ENCODE measurements around the gene TSHR. TPM values are rescaled to one million over a fixed set of nuclear protein-coding genes. Genes with fewer than 3 reads are reported as not detected.

TSHR gene
- total and polyA plus RNA-seq, 2 of the 13 experiments (the other 11 are each of a cell fraction or from before 2014, with no cell fraction given): not detected

DNA sequence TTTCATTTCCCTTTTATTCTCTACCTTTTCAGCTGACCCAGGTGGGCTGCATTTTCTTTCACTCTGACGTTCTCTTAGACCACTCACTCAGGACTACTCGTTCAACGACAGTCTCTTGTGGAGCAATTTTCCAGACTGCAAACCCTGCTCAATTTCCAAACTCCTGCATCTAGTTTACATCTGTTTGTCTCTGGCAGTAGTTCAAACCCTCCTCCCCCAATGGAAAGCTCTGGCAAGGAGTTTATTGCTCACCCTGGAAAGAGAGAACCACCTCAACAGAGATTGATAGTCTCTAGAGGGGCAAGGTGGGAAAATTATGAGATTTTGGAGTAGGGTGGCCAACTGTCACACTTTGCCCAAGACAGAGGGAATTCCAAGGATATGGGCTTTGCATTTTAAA, 130.2 kb downstream of the TSHR start:
- ATAC-seq (no peak), DNase-seq (ENCODE audit: low spot score) (no peak), FAIRE-seq (no peak)
- no peak overlapping the region for H3K9ac ChIP-seq (ENCODE audit: insufficient read depth, low read depth, low read length)
- WGBS (ENCODE audit: low lambda C conversion rate): 21% methylated on average over 3 of the region's 3 CpGs
- intact Hi-C loops (cut with micrococcal nuclease; ENCODE audit: unreplicated experiment) (no loop called here), in situ Hi-C loops (cut with HindIII; ENCODE audit: extremely low pct_ligation_motif_present, low pct_unique_long_range_greater_than_20kb) (no loop called here)
- TF ChIP-seq TP53 (CRISPR knock-in tag; conservative IDR thresholded peaks at IDR 0.05) (no peak), KDM4B (CRISPR knock-in tag; IDR thresholded peaks at IDR 0.05) (no peak), ZFP36L1 (CRISPR knock-in tag; IDR thresholded peaks at IDR 0.05) (no peak), SNAPC2 (CRISPR knock-in tag; IDR thresholded peaks at IDR 0.05) (no peak), ZIK1 (CRISPR knock-in tag; IDR thresholded peaks at IDR 0.05; ENCODE audit: borderline replicate concordance, low read depth) (no peak), AHR (CRISPR knock-in tag; IDR thresholded peaks at IDR 0.05) (no peak), THRA (CRISPR knock-in tag; IDR thresholded peaks at IDR 0.05; ENCODE audit: borderline replicate concordance) (no peak), PRDM10 (CRISPR knock-in tag; IDR thresholded peaks at IDR 0.05; ENCODE audit: low read depth) (no peak), ONECUT2 (CRISPR knock-in tag; IDR thresholded peaks at IDR 0.05) (no peak)
- TF ChIP-seq, protein P1, sequence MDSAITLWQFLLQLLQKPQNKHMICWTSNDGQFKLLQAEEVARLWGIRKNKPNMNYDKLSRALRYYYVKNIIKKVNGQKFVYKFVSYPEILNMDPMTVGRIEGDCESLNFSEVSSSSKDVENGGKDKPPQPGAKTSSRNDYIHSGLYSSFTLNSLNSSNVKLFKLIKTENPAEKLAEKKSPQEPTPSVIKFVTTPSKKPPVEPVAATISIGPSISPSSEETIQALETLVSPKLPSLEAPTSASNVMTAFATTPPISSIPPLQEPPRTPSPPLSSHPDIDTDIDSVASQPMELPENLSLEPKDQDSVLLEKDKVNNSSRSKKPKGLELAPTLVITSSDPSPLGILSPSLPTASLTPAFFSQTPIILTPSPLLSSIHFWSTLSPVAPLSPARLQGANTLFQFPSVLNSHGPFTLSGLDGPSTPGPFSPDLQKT (CRISPR knock-in tag; IDR thresholded peaks at IDR 0.05; ENCODE audit: borderline replicate concordance): no peak
- TF ChIP-seq, protein P2, sequence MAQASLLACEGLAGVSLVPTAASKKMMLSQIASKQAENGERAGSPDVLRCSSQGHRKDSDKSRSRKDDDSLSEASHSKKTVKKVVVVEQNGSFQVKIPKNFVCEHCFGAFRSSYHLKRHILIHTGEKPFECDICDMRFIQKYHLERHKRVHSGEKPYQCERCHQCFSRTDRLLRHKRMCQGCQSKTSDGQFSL (CRISPR knock-in tag; IDR thresholded peaks at IDR 0.05): no peak
- TF ChIP-seq, protein P3, sequence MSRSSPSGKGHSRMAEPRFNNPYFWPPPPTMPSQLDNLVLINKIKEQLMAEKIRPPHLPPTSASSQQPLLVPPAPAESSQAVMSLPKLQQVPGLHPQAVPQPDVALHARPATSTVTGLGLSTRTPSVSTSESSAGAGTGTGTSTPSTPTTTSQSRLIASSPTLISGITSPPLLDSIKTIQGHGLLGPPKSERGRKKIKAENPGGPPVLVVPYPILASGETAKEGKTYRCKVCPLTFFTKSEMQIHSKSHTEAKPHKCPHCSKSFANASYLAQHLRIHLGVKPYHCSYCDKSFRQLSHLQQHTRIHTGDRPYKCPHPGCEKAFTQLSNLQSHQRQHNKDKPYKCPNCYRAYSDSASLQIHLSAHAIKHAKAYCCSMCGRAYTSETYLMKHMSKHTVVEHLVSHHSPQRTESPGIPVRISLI (CRISPR knock-in tag; IDR thresholded peaks at IDR 0.05; ENCODE audit: borderline replicate concordance): no peak
- H3K9me3 ChIP-seq (ENCODE audit: low read length): no peaks in the 10 kb centered on the region
- no peak overlapping the region for H3K4me2 ChIP-seq (ENCODE audit: low read depth, low read length)
- no peaks in the 10 kb centered on the region for H3K36me3 ChIP-seq (replicated peaks in 1 of 2; ENCODE audit: control insufficient read depth in 1 of 2, insufficient read depth in 2 of 2, low read length in 2 of 2)
- no peak overlapping the region for H3K4me3 ChIP-seq (replicated peaks in 1 of 3; ENCODE audit: insufficient read depth in 1 of 3, low read depth in 2 of 3, low read length in 3 of 3)
- POLR2A ChIA-PET: no interaction called here
- H3K79me2 ChIP-seq (ENCODE audit: insufficient read depth, low read length): no peaks in the 10 kb centered on the region
- H2AFZ ChIP-seq (ENCODE audit: low read length): no peak overlapping the region
- CTCF ChIA-PET (ENCODE audit: low intra/inter-chr PET ratio, low total read pairs): no interaction called here
- H3K27me3 ChIP-seq (ENCODE audit: control insufficient read depth in 1 of 2, insufficient read depth in 2 of 2, low read length in 2 of 2): no peaks in the 10 kb centered on the region
- no peaks in the 10 kb centered on the region for H3K4me1 ChIP-seq (ENCODE audit: insufficient read depth, low read length)
- no peak overlapping the region for H3K27ac ChIP-seq (ENCODE audit: extremely low read length, insufficient read depth, low read length)
- BruUV-seq (replicated peaks): no TSS peak
- no peaks in the 10 kb centered on the region for H4K20me1 ChIP-seq (ENCODE audit: insufficient read depth, low read length)

Measured in HepG2 (cell line).